Gastroesophageal sphincter (tissue), 3 donors: ENCODE results near the gene ATRIP.

Experiments
- POLR2A ChIP-seq, 2 donors: fragments of 450-650 bp; IDR thresholded peaks; one replicate each; pipeline ENCODE4 v1.6.1; 2017; ENCODE audit warnings: antibody characterized with exemption in 2 of 2, mild to moderate bottlenecking in 2 of 2, moderate library complexity in 1 of 2
- TF ChIP-seq, protein P1 (sequence below), 4 experiments: fragments of 200-600 bp in 2 of 4; fragments of 450-650 bp in 2 of 4; sonication (generic) in 1 of 4; IDR thresholded peaks; one replicate each; pipeline ENCODE4 v1.5.1; 2017 to 2019; ENCODE audit warnings: antibody characterized with exemption in 4 of 4, mild to moderate bottlenecking in 2 of 4, moderate library complexity in 2 of 4

GRCh38 chr3:48469046-48469915 lies 22.7 kb downstream of the ATRIP start:
- TF ChIP-seq, protein P1, sequence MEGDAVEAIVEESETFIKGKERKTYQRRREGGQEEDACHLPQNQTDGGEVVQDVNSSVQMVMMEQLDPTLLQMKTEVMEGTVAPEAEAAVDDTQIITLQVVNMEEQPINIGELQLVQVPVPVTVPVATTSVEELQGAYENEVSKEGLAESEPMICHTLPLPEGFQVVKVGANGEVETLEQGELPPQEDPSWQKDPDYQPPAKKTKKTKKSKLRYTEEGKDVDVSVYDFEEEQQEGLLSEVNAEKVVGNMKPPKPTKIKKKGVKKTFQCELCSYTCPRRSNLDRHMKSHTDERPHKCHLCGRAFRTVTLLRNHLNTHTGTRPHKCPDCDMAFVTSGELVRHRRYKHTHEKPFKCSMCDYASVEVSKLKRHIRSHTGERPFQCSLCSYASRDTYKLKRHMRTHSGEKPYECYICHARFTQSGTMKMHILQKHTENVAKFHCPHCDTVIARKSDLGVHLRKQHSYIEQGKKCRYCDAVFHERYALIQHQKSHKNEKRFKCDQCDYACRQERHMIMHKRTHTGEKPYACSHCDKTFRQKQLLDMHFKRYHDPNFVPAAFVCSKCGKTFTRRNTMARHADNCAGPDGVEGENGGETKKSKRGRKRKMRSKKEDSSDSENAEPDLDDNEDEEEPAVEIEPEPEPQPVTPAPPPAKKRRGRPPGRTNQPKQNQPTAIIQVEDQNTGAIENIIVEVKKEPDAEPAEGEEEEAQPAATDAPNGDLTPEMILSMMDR (IDR thresholded peaks at IDR 0.05), result no peak
- TF ChIP-seq POLR2A (IDR thresholded peaks at IDR 0.05), result no peak
